GM18868 (cell line): ENCODE results near the gene ABCB9.
A peak's percentile ranks its signal among the peaks of the same experiment; 100 is the strongest.

Experiments
- ATAC-seq: cut with Tn5 transposase; IDR thresholded peaks from one replicate; pipeline ENCODE4 v1.9.1; 2021; ENCODE audit warnings: mild to moderate bottlenecking, moderate library complexity; ENCODE audit not compliant: unreplicated experiment

ABCB9 gene

DNA sequence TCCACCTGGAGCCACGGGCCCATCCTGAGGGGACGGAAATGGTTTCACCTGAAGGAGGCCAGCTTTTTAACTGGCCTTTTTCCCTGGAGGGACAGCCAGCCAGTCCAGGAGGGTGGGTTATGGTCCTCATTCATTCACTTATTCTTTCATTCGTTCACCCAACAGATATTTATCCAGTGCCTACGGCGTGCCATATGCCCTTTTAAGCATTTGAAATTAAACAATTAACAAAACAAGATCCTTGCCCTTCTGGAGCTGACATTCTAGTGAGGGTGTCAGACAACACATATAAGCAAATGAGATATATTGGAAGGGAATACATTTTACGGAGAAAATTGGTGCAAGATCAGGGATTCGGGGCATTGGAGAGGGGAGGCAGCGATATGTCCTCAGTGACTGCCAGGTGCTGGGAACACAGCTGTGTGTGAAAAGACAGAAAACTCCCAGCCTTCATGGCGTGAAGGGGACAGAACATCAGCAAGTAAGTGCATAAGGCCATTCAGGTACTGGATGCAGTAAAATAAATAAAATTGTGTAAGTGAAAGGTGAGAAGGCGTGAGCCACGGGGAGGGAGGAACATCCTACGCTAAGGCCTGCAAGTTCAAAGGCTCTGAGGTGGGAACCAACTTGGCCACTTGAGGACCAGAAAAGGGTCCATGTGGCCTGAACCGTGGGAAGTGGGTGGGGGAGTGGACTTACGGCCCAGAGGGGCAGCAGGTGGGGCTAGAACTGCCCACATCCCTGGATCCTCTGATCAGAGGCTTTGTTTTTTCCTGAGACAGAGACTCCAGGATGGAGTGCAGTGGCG lies 684 bp upstream of the ABCB9 start:
- no peak for ATAC-seq

GRCh38 chr12:122965321-122965751 lies 927 bp downstream of the ABCB9 start:
- no peak for ATAC-seq

DNA sequence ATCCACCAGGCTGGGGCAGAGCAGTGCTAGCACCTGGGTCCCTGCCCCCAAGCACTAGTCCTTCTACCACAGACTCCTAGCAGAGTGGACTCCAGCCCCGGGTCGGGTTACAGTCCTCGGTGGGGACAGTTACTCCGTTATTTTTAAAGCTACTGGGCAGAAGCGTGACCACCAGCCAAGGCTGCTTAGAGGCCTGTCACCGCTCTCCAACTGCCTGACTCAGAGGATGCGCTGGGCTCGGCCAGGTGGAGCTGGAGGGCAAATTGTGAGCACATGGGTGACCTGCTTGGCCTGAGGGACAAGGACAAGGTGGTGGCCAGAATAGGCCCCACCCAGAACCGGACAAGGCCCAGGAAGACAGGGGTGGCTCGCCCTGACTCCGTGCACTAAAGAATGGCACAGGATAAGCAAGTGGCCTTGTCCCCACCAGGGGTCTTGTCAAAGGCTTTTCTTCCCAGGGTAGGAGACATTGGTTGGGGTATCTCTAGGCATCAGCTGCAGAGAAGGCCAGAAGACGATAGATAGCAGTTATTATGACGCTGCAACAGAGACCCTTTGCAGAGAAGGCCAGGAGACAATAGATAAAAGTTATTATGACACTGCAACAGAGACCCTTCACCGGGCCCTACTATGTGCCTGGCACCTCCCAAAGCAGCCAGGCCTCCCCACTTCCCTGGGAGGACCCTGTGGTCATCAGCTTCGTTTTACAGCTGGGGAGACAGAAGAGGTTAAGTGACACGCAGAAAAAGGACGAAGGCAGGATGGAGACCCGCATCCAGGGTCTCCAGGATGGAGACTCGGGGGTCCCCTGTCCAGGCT lies 1.6 kb downstream of the ABCB9 start:
- ATAC-seq, result no peak

GRCh38 chr12:122963941-122964265 lies 2.4 kb downstream of the ABCB9 start:
- no peak for ATAC-seq

- no peak for ATAC-seq
These were observed 4.5 kb downstream of the ABCB9 start for GRCh38 chr12:122961531-122962329.

GRCh38 chr12:122960193-122960569 lies 6.1 kb downstream of the ABCB9 start:
- ATAC-seq, result no peak

DNA sequence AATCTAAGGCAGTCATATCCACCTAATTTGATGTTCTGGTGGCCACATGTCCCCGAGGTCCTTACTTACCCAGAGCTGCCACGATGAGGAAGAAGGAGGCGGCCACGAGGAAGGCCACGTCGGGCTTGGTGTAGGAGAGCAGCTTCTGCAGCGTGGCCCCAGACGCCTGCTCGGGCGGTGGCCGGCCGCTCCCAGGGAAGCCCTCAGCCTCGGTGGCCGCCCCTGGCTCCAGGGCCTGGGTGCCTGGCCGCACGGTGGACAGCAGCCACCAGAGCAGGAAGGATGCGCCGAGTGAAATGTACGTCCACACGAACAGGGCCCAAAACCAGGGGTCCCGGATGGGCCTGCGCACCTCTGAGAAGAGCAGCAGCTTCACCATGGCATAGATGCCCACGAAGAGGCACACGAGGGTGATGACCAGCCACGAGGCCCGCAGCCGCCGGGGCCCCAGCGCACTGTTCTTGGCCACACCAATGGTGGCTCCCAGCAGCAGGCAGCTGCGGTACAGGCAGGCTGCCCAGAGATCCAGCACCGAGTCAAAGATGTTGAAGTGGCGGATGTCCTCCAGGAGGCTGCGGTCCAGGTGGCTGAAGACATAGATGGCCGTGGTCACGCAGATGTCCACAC lies 6.6 kb downstream of the ABCB9 start:
- no peak for ATAC-seq

- no peak for ATAC-seq
These were observed 7.9 kb downstream of the ABCB9 start for GRCh38 chr12:122958198-122958888.

GRCh38 chr12:122956035-122956434 lies 10.2 kb downstream of the ABCB9 start:
- ATAC-seq, result no peak

- no peak for ATAC-seq
These were observed 11.1 kb downstream of the ABCB9 start for GRCh38 chr12:122955156-122955555.

DNA sequence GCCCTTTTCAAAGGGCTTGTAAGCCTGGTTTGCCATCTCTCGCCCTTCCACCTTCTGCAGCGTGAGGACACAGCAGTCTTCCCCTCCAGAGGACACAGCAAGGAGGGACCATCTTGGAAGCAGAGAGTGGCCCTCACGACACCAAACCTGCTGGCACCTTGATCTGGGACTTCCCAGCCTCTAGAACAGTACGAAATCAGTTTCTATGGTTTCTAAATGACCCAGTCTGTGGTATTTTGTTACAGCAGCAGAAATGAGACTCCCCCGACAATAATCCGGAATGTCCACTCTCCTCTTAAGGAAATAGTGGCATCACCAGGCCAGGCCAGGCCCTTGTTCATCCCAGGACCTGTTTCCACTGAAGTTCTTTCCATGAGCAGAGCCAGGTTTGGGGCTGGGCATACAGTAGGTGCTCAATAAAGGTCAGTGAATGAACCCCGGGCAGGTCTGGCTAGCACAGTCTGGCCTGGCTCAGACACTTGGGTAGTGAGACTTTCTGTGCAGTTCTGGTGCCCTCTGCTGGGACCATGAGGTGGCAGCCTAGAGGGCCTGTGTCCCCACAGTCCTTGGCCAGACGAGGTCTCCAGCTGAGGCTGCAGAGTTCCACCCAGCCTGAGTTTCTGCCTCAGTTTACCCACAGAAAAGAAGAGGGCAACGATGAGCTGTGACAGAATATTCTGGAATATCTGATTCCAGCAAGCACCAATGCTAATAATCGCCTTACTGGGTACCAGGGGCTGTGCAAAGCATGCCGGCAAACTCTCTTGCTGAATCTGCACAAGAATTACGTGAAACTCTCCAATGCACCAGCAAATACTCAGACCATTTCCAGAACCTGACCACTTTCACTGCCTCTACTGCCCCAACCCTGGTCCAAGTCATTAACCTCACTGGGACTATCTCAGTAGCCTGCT lies 14.0 kb downstream of the ABCB9 start:
- ATAC-seq, result peak; percentile 54

DNA sequence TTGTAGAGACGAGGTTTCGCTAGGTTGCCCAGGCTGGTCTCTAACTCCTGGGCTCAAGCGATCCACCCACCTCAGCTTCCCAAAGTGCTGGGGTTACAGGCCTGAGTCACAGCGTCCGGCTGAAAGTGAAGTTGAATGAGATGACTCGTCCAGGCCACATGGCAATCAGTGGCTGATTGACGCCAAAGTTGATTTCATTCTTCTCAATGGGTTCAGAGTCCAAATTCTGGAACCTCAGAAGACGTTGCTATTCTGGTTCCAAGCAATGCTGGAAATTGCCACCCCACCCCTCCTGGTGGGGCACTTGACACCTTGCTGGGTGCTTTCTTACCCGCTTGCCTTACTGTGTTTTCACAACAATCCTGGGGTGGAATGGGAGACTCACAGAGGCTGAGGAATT lies 14.9 kb downstream of the ABCB9 start:
- ATAC-seq, result no peak

GRCh38 chr12:122949816-122950675 lies 16.2 kb downstream of the ABCB9 start:
- no peak for ATAC-seq

DNA sequence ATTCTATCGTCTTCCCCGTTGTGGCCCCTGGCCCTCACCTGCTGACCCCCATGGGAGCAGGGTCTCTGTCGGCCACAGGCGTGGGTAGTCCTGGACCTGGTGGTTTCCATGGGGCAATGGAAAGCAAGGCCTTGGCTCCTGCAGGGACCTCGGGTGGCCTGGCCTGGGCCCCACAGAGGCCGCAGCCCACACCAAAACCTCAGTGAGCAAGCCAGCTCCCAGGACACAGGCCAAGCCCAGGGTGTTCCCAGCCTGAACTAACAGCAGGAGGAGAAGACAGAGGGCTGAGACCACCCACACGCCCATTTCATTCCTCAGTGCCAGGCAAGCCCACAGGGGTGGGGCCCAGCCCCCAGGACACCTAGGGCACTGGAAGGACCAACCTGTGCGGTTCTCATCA lies 16.9 kb downstream of the ABCB9 start:
- no peak for ATAC-seq

DNA sequence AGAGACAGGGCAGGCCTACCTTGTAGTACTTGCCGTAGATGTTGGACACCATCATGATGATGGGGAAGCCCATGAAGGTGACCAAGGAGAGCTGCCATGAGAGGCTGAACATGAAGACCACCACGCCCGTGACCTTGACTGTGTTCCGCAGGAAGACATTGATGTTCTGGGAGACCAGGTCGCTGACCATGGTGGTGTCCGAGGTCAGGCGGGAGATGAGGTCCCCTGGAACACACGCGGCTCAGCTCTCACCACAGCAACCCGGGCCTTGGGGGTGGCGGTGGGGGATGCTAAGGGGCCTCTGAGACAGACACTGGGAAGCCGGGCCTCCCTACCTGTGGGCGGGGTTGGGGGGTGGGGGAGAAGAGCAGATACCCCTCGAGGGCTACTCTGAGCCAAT lies 17.7 kb downstream of the ABCB9 start:
- ATAC-seq, result no peak

- ATAC-seq, result peak; percentile 7
These were observed 18.9 kb downstream of the ABCB9 start for GRCh38 chr12:122947352-122947792.

- peak; percentile 88 for ATAC-seq
These were observed 19.4 kb downstream of the ABCB9 start for GRCh38 chr12:122946690-122947341.
